SJSA1 (cell line): ENCODE data around the gene MST1R. TPM values are rescaled to one million over a fixed set of nuclear protein-coding genes. Genes with fewer than 3 reads are reported as not detected.

Experiments
- DNase-seq, 2 experiments: peaks; one replicate each; pipeline ENCODE4 v3.0.0-alpha.2; 2015 to 2020; ENCODE audit warnings: low spot score in 2 of 2, low read depth in 1 of 2
- H3K27ac ChIP-seq: fragments of 250-450 bp; sonication (Bioruptor Pico); 2 replicates; pipeline ENCODE4 v1.5.1; 2020; ENCODE audit warnings: mild to moderate bottlenecking, moderate library complexity
- H3K27me3 ChIP-seq: fragments of 250-450 bp; sonication (Bioruptor Pico); replicated peaks from 2 replicates; pipeline ENCODE4 v1.5.1; 2020; ENCODE audit warnings: mild to moderate bottlenecking, moderate library complexity
- H3K36me3 ChIP-seq: fragments of 250-450 bp; sonication (Bioruptor Pico); 2 replicates; pipeline ENCODE4 v1.5.1; 2020; ENCODE audit warnings: mild to moderate bottlenecking
- H3K4me1 ChIP-seq: fragments of 250-450 bp; sonication (Bioruptor Pico); replicated peaks from 2 replicates; pipeline ENCODE4 v1.6.1; 2021; ENCODE audit warnings: mild to moderate bottlenecking
- H3K4me3 ChIP-seq: fragments of 250-450 bp; sonication (Bioruptor Pico); 2 replicates; pipeline ENCODE4 v1.5.1; 2020; ENCODE audit warnings: mild to moderate bottlenecking
- H3K9me3 ChIP-seq: fragments of 250-450 bp; sonication (Bioruptor Pico); replicated peaks from 2 replicates; pipeline ENCODE4 v1.5.1; 2020; ENCODE audit warnings: mild to moderate bottlenecking
- total RNA-seq: library from RNA; depleted of rRNA; stranded (reverse); fragments of >200 nt; shearing (Covaris generic); gene quantifications from 2 replicates; pipeline ENCODE4 v1.2.3, GENCODE V29; 2014

The MST1R gene
- total RNA-seq, 1 experiment from 2014 or later, result not detected

DNA sequence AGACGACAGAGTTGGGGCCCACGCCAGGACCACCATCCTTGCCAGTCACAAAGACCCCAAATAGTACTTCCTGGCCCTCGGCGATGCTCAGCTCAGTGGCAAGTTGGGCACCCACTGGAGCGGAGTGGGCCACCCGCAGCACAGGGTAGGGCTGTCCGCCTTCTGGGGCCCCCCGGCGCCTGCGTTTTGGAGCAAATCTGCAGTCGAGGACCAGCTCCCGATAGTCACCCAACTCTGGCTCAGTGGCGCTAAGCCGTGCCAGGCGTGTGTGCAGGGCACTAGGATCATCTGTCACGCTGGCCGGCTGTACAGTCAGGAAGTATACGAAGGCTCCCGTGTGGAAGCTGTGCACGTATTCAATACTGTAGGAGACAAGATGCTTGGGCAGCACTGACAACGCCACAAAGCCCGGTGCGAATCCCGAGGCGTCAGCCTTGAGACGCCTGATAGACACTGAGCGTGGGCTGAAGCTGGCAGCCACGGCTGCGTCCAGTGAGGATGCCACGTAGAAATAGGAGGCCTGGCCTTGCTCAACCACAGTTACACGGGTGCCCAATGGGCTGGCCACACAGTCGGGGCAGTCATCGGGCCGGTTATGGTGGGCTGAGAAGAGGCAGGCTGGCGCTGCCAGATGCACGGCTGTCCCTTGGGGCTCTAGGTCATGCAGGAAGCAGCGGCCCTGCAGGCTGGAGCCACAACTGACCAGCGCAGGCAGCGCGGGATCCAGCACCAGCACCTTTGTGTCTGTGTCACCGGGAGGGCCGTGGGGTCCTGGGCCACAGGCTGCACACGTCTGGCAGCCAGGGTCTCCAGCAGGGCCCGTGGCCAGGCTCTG is 945 bp downstream of the MST1R start:
- Histone ChIP-seq H3K4me1 (no peaks in the 10 kb centered on the region; the same call in 1 of the 2 replicates), H3K36me3 (no peaks in the 10 kb centered on the region), H3K27me3 (no peaks in the 10 kb centered on the region), H3K27ac (no peak overlapping the region), H3K4me3 (no peak overlapping the region), H3K9me3 (no peaks in the 10 kb centered on the region)
- DNase-seq, result no peak

DNA sequence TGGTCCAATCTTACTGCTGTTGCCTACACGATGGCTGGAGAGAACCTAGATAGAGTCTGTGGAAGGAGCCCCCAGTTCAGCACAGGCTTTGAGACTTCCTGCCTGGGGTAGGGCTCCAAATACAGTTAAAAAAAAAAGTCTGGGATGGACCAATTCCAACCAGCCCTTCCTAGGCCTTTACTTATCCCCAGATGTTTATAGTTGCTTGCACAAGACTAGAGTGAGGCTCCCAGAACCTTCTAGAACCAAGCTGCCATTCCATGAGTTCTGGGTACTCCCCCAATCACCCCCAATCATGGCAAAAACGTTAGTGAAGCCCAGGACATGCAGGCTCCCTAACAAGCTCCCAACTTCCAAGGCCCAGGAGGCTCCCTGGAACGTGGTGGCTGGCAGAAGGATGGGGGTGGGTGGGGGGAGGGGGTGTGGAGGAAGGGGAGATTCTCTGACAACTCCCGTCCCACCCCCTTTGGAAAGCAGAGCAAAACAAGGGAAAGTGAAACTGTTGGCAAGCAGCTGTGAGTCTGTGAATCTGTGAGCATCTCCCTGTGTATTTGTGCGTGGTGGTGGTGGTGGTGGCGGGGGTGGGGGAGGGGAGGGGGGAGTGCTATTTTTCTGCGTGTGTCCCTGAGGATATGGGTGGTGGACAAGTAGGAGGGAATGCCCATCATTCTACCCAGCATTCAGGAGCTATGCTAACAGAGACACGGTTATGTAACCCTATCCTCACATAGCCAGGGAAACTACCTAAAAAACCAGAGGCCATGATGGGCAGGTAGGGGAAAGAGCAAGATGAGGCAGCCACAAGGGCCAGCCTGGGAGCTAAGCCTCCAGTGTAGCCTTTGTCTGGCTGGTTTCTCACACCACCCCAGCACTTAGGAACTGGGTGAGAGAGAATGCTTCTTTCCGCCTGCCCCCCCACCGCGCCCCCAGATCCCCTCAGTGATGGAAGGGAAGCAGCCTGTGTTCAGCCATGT is 2.0 kb downstream of the MST1R start:
- no peaks in the 10 kb centered on the region; the same call in 1 of the 2 replicates for H3K4me1 ChIP-seq
- DNase-seq, result no peak
- no peak overlapping the region for H3K27ac ChIP-seq
- no peaks in the 10 kb centered on the region for H3K36me3 ChIP-seq
- H3K4me3 ChIP-seq, result no peak overlapping the region
- no peaks in the 10 kb centered on the region for H3K27me3 ChIP-seq
- no peaks in the 10 kb centered on the region for H3K9me3 ChIP-seq

- Histone ChIP-seq H3K36me3 (no peaks in the 10 kb centered on the region), H3K27me3 (no peaks in the 10 kb centered on the region), H3K27ac (no peak overlapping the region), H3K9me3 (no peaks in the 10 kb centered on the region), H3K4me1 (no peaks in the 10 kb centered on the region), H3K4me3 (no peak overlapping the region)
- DNase-seq, result no peak
These were observed 3.1 kb downstream of the MST1R start for GRCh38 chr3:49900491-49901153.

- Histone ChIP-seq H3K27me3 (no peaks in the 10 kb centered on the region), H3K27ac (no peak overlapping the region), H3K4me1 (no peaks in the 10 kb centered on the region), H3K36me3 (no peaks in the 10 kb centered on the region), H3K4me3 (no peak overlapping the region), H3K9me3 (no peaks in the 10 kb centered on the region)
- no peak for DNase-seq
These were observed 3.9 kb downstream of the MST1R start for GRCh38 chr3:49899815-49900214.

- no peaks in the 10 kb centered on the region for H3K9me3 ChIP-seq
These were observed 4.7 kb downstream of the MST1R start for GRCh38 chr3:49898991-49899390.

DNA sequence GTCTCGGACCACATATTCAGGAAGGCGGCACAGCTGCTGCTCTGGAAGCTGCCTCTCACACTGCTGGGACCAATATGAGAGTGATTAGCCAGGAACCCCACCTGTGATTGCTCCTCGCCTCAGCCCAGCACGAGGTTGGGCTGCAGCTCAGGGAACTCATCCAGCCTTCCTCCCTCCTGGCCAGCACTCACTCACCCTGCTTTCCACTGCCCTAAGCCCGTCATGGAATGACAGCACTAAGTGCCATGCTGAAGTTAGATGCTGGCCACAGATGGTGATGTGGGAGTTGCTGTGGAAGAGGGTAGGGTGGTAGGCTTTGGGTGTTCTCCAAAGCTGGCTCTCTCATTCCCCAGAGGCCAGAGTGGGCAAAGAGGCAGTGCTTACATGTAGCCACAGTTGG is 7.3 kb downstream of the MST1R start:
- H3K36me3 ChIP-seq, result no peaks in the 10 kb centered on the region
- no peak for DNase-seq
- H3K9me3 ChIP-seq, result no peaks in the 10 kb centered on the region
- no peak overlapping the region for H3K4me3 ChIP-seq
- H3K27ac ChIP-seq, result no peak overlapping the region
- no peaks in the 10 kb centered on the region for H3K4me1 ChIP-seq
- no peaks in the 10 kb centered on the region for H3K27me3 ChIP-seq

More at GRCh38 chr3:49898991-49899390, 4.7 kb downstream of the MST1R start:
- no peak for DNase-seq
- Histone ChIP-seq H3K27me3 (no peaks in the 10 kb centered on the region), H3K4me1 (no peaks in the 10 kb centered on the region), H3K27ac (no peak overlapping the region), H3K4me3 (no peak overlapping the region), H3K36me3 (no peaks in the 10 kb centered on the region)

- no peak overlapping the region for H3K27ac ChIP-seq
- no peaks in the 10 kb centered on the region for H3K9me3 ChIP-seq
- no peak overlapping the region for H3K4me3 ChIP-seq
- no peaks in the 10 kb centered on the region for H3K36me3 ChIP-seq
- no peaks in the 10 kb centered on the region for H3K4me1 ChIP-seq
- no peaks in the 10 kb centered on the region for H3K27me3 ChIP-seq
- no peak for DNase-seq
These were observed 7.9 kb downstream of the MST1R start for GRCh38 chr3:49895791-49896190.

- no peaks in the 10 kb centered on the region for H3K27me3 ChIP-seq
- DNase-seq, result no peak
- no peaks in the 10 kb centered on the region for H3K4me1 ChIP-seq
- H3K36me3 ChIP-seq, result no peaks in the 10 kb centered on the region
- no peaks in the 10 kb centered on the region for H3K9me3 ChIP-seq
- H3K27ac ChIP-seq, result no peak overlapping the region
- H3K4me3 ChIP-seq, result no peak overlapping the region
These were observed 14.4 kb downstream of the MST1R start for GRCh38 chr3:49889296-49889695.

DNA sequence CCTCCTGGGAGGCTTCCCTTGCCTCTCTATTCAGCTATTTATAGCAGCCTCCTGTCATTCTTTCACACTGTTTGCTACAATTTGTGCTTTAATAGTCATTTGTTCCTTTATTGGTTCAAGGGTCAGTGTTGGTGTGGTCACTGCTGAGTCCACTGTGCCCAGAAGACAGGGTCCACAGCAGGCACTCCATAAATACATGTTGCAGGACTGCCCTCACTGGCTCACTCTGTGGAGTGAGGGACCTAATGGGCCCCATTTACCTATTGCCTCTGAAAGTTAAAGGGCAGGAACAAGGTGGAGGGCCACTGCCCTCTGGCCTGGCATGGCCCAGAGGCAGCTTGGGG is 16.8 kb downstream of the MST1R start:
- H3K9me3 ChIP-seq, result no peaks in the 10 kb centered on the region
- no peaks in the 10 kb centered on the region for H3K36me3 ChIP-seq
- H3K4me3 ChIP-seq, result no peak overlapping the region
- DNase-seq, result no peak
- H3K27ac ChIP-seq, result no peak overlapping the region
- H3K27me3 ChIP-seq, result no peaks in the 10 kb centered on the region
- H3K4me1 ChIP-seq, result no peaks in the 10 kb centered on the region

- Histone ChIP-seq H3K9me3 (no peaks in the 10 kb centered on the region), H3K27me3 (no peaks in the 10 kb centered on the region), H3K27ac (no peak overlapping the region), H3K4me1 (no peaks in the 10 kb centered on the region), H3K36me3 (no peaks in the 10 kb centered on the region), H3K4me3 (no peak overlapping the region)
- DNase-seq, result no peak
These were observed 19.7 kb downstream of the MST1R start for GRCh38 chr3:49883998-49884397.

DNA sequence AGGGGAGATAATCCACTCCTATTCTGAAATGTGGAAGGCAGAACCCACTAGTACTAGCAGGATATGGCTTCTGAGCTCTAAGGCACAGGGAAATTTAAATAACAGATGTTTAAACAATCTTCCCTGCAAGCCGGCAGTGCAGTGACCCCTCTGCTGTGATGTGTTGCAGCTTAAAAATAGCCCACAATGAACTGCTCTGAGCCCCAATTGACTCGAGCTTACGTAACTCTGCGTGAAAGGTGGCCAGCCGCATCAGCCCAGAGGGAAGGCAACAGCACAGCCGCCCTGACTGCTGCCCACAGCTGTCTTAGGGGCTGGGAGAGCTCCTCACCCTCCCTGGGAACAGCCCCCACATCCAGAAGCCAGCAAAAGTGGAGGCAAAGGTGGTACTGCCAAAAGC is 21.5 kb downstream of the MST1R start:
- H3K4me1 ChIP-seq, result no peaks in the 10 kb centered on the region
- H3K27me3 ChIP-seq, result no peaks in the 10 kb centered on the region
- DNase-seq, result no peak
- H3K27ac ChIP-seq, result no peak overlapping the region
- H3K4me3 ChIP-seq, result no peak overlapping the region
- H3K36me3 ChIP-seq, result no peaks in the 10 kb centered on the region
- H3K9me3 ChIP-seq, result no peaks in the 10 kb centered on the region

DNA sequence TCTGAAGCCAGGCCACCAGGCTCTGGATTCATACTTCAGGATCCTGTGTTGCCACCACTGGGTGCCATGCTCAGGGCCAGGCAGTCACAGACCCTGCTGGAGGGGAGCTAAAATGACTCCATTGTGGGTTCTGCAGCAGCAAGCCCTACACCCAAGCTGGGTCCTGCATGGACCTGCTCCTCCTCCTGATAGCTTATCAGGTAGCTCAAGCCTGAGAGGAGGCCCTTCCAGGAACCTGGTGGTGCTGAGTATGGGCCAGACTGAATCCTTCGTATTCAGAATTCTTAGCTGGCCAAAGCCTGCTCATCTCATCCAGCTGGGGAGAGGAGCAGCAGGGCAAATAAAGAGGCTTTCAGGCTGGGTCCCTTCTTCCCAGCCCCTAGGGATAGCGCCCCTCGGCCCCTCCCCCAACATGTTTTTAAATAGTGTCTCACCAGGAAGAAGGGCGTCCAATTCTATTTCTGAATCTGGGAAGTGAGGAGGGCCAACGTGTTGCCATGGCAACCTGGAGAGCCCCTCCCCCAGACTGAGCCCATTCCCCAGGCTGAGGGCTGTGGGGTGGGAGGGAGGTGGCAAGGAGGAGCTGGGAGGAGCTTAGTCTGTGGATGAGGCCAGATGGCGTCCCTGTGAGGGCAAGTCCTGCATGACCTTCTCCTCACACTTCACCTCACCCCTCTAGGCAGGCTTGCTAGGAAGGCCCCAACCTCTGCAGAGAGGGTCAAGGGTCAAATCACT is 22.9 kb downstream of the MST1R start:
- no peak for DNase-seq
- Histone ChIP-seq H3K27me3 (no peaks in the 10 kb centered on the region), H3K36me3 (no peaks in the 10 kb centered on the region), H3K27ac (no peak overlapping the region), H3K9me3 (no peaks in the 10 kb centered on the region), H3K4me1 (no peaks in the 10 kb centered on the region), H3K4me3 (no peak overlapping the region)

GRCh38 chr3:49879721-49880120 is 24.0 kb downstream of the MST1R start:
- H3K4me3 ChIP-seq, result no peak overlapping the region
- no peaks in the 10 kb centered on the region for H3K4me1 ChIP-seq
- no peaks in the 10 kb centered on the region for H3K27me3 ChIP-seq
- H3K27ac ChIP-seq, result no peak overlapping the region
- DNase-seq, result no peak
- H3K36me3 ChIP-seq, result no peaks in the 10 kb centered on the region
- H3K9me3 ChIP-seq, result no peaks in the 10 kb centered on the region
